ENCODE data around the gene RABL3. TPM values are rescaled to one million over a fixed set of nuclear protein-coding genes. Genes with fewer than 3 reads are reported as not detected.
A peak's percentile ranks its signal among the peaks of the same experiment; 100 is the strongest.
"Not testable (repeated sequence)": the region's sequence is repeated elsewhere in the genome, so short reads cannot be mapped to it uniquely, and the experiment has no call there.

The RABL3 gene
- total RNA-seq, result 10 to 100 TPM; 20.0 to 46.8 (median 30.4) TPM

- Histone ChIP-seq H3K9me3 (peaks cover 0 to 6% (median 0%) of the 10 kb centered on the region in 3 donors), H3K27me3 (no peaks in the 10 kb centered on the region), H3K4me1 (peaks cover 13 to 17% of the 10 kb centered on the region in 2 donors), H3K4me3 (peak within 1 kb of the TSS; percentile 67 to 96 (median 88)), H3K27ac (peak within 1 kb of the TSS; percentile 90 to 98 (median 95)), H3K36me3 (peaks cover 0 to 16% of the 10 kb centered on the region in 2 donors)
- intact Hi-C loops (cut with DNase I; ENCODE audit: low total_unique reads), result loop anchor here (1.0 to 10.0 kb wide), 4 partner anchors 145 to 1278 kb away; partner anchors contain the start of genes EAF2, IQCB1, LRRC58 and NDUFB4
- ATAC-seq (peak; percentile 99 to 100), DNase-seq (peak; percentile 98 to 99)
- in situ Hi-C loops (cut with MboI; ENCODE audit: low sequenced_read_pairs in 4 of 4), result loop anchor here in 3 of 4 donors (5.0 to 10.0 kb wide), 2 partner anchors 145 to 148 kb away; partner anchors contain the start of gene NDUFB4 (in 3 of the 3)
- TF ChIP-seq POLR2A (IDR thresholded peaks at IDR 0.05), result peak; percentile 61 to 66
- no peak for TF ChIP-seq CTCF (IDR thresholded peaks at IDR 0.05 in 4 of 5, conservative IDR thresholded peaks at IDR 0.05 in 1 of 5)
Observed at GRCh38 chr3:120742198-120742848, at the start of gene RABL3, which contains the start of gene GTF2E1. Gene RABL3, minus strand, starts transcription at chr3:120742516. Its CDS starts 9 bp downstream, at chr3:120742507. Gene GTF2E1, plus strand, starts transcription at chr3:120742744. Its CDS starts 7,809 bp downstream, at chr3:120750553.

- DNase-seq (no peak), ATAC-seq (no peak)
- Histone ChIP-seq H3K27ac (no peak overlapping the region), H3K4me3 (no peak overlapping the region), H3K9me3 (no peaks in the 10 kb centered on the region), H3K4me1 (no peaks in the 10 kb centered on the region), H3K27me3 (no peaks in the 10 kb centered on the region), H3K36me3 (no peaks in the 10 kb centered on the region)
- TF ChIP-seq POLR2A (IDR thresholded peaks at IDR 0.05) (no peak), CTCF (IDR thresholded peaks at IDR 0.05 in 4 of 5, conservative IDR thresholded peaks at IDR 0.05 in 1 of 5) (no peak)
- in situ Hi-C loops (cut with MboI; ENCODE audit: low sequenced_read_pairs in 4 of 4) (loop anchor here in 3 of 4 donors (10.0 to 25.0 kb wide), 3 partner anchors 227 to 555 kb away; no protein-coding TSS in a partner anchor), intact Hi-C loops (cut with DNase I; ENCODE audit: low total_unique reads) (no loop called here)
Observed at GRCh38 chr3:120791913-120792312, 49.6 kb upstream of the RABL3 start.

- intact Hi-C loops (cut with DNase I; ENCODE audit: low total_unique reads) (no loop called here), in situ Hi-C loops (cut with MboI; ENCODE audit: low sequenced_read_pairs in 4 of 4) (loop anchor here in 3 of 4 donors (10.0 to 25.0 kb wide), 3 partner anchors 226 to 554 kb away; no protein-coding TSS in a partner anchor)
- no peak for TF ChIP-seq CTCF (IDR thresholded peaks at IDR 0.05 in 4 of 5, conservative IDR thresholded peaks at IDR 0.05 in 1 of 5)
- no peak for TF ChIP-seq POLR2A (IDR thresholded peaks at IDR 0.05)
- Histone ChIP-seq H3K4me1 (no peaks in the 10 kb centered on the region), H3K4me3 (no peak overlapping the region), H3K27me3 (no peaks in the 10 kb centered on the region), H3K9me3 (no peaks in the 10 kb centered on the region), H3K36me3 (no peaks in the 10 kb centered on the region), H3K27ac (no peak overlapping the region)
- no peak for ATAC-seq
- DNase-seq, result no peak
Observed at GRCh38 chr3:120791010-120791409, 48.7 kb upstream of the RABL3 start.

GRCh38 chr3:120785832-120786231 is 43.5 kb upstream of the RABL3 start:
- in situ Hi-C loops (cut with MboI; ENCODE audit: low sequenced_read_pairs in 4 of 4), result loop anchor here in 3 of 4 donors (25.0 kb wide), 2 partner anchors 224 to 549 kb away; no protein-coding TSS in a partner anchor
- ATAC-seq; H3K4me1 ChIP-seq; DNase-seq; H3K9me3 ChIP-seq; intact Hi-C loops (cut with DNase I; ENCODE audit: low total_unique reads); H3K4me3 ChIP-seq; H3K27ac ChIP-seq; H3K27me3 ChIP-seq; H3K36me3 ChIP-seq: not testable (repeated sequence)

GRCh38 chr3:120780977-120781376 is 38.7 kb upstream of the RABL3 start:
- peak overlapping the region in 2 of 4 donors; percentile 18 to 19 for H3K4me3 ChIP-seq
- no peaks in the 10 kb centered on the region for H3K9me3 ChIP-seq
- no peaks in the 10 kb centered on the region for H3K4me1 ChIP-seq
- TF ChIP-seq POLR2A (IDR thresholded peaks at IDR 0.05), result no peak
- no peak for TF ChIP-seq CTCF (IDR thresholded peaks at IDR 0.05 in 4 of 5, conservative IDR thresholded peaks at IDR 0.05 in 1 of 5)
- intact Hi-C loops (cut with DNase I; ENCODE audit: low total_unique reads), result no loop called here
- H3K27me3 ChIP-seq, result no peaks in the 10 kb centered on the region
- peaks cover 0 to 11% of the 10 kb centered on the region in 2 donors for H3K36me3 ChIP-seq
- DNase-seq (peak; percentile 68 to 80), ATAC-seq (peak; percentile 98 to 99)
- in situ Hi-C loops (cut with MboI; ENCODE audit: low sequenced_read_pairs in 4 of 4), result loop anchor here in 3 of 4 donors (25.0 kb wide), 2 partner anchors 219 to 544 kb away; no protein-coding TSS in a partner anchor
- H3K27ac ChIP-seq, result peak overlapping the region in 3 of 4 donors; percentile 50 to 71 (median 63)

Data from gastrocnemius medialis (tissue), 4 donors.